ENCODE data around the gene PCNX2.
"Not testable (repeated sequence)": the region's sequence is repeated elsewhere in the genome, so short reads cannot be mapped to it uniquely, and the experiment has no call there.

Gene PCNX2

GRCh38 chr1:233224311-233224710 is 71.2 kb downstream of the PCNX2 start:
- DNase-seq, result no peak

- DNase-seq, result no peak
Measured at GRCh38 chr1:233217832-233218231, 77.7 kb downstream of the PCNX2 start.

DNA sequence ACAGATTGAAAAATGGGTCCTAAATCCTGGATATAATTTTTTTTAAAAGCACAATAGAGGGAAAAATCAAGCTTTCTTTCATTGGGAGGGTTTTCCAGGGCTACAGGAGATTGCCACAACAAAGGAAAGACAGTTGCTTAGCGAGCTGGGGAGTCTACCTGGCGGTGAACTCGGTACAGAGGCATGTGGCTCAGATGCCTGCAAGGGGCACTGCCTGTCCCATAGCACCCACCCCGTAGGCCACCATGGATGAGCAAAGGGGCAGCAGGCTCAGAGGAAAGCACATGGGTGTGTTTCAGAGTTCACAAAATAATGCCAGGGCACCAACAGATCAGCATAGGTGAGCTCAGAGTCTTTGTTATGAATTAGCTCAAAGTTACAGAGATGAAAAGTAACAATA is 79.5 kb downstream of the PCNX2 start:
- no peak for DNase-seq

DNA sequence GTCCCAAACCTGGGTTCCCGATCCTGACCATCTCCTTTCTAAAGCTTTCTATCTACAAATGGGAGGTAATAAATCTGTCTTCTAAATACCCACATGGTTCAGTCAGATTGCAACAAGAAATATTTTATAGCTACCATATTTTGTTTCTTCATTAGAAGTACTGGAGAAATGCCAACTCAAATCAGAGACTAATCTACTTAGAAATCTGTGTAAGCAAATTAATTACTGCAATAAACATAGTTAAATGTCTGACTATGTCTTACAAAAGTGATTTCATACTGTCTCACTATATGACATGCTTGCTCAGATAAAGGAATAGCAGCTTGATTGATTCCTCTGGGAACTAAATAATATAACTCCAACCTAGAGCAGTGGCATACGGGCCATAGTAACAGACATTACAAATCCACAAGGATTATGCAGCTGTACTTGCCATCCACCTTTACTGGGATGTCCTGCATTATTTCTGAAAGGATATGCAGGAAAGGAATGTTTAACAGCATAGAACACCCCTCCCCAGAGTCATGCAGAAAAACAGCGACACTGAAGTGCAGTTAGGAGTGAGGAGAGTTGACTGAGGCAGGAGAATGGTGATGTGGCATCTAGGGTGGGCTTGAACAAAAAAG is 80.3 kb downstream of the PCNX2 start:
- no peak for DNase-seq

GRCh38 chr1:233211595-233211994 is 83.9 kb downstream of the PCNX2 start:
- no peak for DNase-seq

GRCh38 chr1:233211106-233211505 is 84.4 kb downstream of the PCNX2 start:
- DNase-seq, result no peak

- no peak for DNase-seq
Measured at GRCh38 chr1:233209481-233209880, 86.0 kb downstream of the PCNX2 start.

GRCh38 chr1:233208687-233209086 is 86.8 kb downstream of the PCNX2 start:
- DNase-seq, result no peak

DNA sequence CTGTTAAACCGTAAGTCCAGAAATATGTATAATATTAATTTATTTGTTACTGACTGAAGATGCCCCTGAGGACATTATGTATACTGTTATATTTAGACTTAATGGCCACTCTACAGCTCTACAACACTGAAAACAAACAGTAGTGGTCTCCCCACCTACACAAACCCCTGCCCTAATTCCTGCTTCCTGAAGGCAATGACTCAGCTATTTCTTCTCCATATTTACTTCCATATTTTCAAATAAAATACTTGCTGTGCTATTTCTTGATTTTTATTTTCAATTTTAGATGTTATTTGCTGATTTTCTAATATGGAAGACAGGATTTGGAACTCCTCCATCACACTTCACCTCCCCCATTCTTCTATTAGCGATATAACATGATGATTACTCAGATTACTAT is 97.6 kb downstream of the PCNX2 start:
- DNase-seq, result no peak

- DNase-seq, result no peak
Measured at GRCh38 chr1:233193741-233194140, 101.8 kb downstream of the PCNX2 start.

DNA sequence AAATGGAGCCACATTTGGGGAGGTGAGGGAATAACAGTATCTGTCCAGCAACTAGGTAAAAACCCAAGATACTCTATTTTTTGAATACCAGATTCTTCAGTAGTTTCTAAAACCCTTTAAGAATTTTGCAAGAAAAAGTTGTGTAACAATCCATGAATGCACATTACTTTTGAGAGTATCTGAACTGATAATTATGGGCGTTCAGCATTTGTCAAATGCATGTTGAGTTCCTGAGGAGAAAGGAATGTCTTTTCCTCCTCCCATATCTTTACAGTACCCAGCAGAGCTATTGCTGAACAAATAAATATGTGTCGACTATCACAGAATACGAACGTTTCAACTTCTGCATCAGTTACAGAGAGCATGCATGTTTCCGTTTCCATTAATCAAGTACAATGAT is 104.5 kb downstream of the PCNX2 start:
- DNase-seq, result no peak

- no peak for DNase-seq
Measured at GRCh38 chr1:233189526-233189925, 106.0 kb downstream of the PCNX2 start.

DNA sequence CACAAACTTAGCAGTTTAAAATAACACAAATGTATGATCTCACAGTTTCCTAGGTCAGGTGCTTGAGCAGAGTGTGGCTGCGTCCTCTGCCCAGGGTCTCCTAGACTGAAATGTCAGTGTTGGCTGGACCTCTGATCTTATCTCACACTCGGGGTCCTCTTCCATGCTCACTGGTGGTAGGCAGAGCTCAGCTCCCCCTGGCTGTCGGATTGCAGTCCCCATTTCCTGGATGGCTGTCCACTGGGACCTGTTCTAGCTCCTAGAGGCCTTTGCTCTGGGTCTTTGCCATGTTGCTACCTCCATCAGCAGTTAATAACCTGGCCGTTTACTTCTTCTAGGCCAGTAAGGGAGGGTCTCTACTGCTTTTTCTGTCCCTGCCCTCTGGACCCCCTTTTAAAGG is 107.5 kb downstream of the PCNX2 start:
- no peak for DNase-seq

- DNase-seq, result no peak
Measured at GRCh38 chr1:233183226-233184020, 112.1 kb downstream of the PCNX2 start.

GRCh38 chr1:233182587-233182986 is 112.9 kb downstream of the PCNX2 start:
- DNase-seq, result no peak

DNA sequence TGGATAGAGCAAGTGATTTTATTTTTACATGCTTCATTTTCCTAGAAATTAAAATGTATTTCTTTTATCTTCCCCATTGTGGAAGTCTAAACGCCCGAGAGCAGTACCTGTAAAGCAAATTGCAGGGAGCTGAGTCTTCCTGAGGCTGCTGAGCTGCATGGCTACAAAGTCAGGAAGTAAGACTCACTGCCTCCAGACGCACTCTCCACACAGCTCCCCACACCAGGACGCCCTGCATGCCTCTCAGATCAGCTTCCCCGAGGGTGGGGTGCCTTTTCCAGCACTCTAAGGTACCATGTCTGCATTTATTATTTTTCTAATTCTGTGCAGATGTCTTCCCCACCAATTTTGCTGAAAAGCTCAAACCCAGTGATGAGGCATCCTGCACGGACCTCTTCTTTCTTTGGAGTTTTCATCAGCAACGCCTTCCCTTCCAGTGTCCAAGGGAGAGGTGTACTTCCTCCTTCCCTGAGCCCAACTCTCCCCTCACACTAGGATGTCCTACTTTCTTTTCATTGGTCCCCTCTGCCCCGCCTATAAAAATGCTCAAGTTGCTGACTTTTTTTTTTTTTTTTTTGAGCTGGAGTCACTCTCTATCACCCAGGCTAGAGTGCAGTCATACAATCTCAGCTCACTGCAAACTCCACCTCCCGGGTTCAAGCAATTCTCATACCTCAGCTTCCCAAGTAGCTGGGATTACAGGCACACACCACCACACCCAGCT is 114.7 kb downstream of the PCNX2 start:
- no peak for DNase-seq

GRCh38 chr1:233179638-233180037 is 115.9 kb downstream of the PCNX2 start:
- DNase-seq, result not testable (repeated sequence)

GRCh38 chr1:233172201-233172600 is 123.3 kb downstream of the PCNX2 start:
- DNase-seq, result no peak

- no peak for DNase-seq
Measured at GRCh38 chr1:233170741-233171140, 124.8 kb downstream of the PCNX2 start.

GRCh38 chr1:233168384-233168783 is 127.1 kb downstream of the PCNX2 start:
- no peak for DNase-seq

GRCh38 chr1:233166896-233167295 is 128.6 kb downstream of the PCNX2 start:
- DNase-seq, result no peak

DNA sequence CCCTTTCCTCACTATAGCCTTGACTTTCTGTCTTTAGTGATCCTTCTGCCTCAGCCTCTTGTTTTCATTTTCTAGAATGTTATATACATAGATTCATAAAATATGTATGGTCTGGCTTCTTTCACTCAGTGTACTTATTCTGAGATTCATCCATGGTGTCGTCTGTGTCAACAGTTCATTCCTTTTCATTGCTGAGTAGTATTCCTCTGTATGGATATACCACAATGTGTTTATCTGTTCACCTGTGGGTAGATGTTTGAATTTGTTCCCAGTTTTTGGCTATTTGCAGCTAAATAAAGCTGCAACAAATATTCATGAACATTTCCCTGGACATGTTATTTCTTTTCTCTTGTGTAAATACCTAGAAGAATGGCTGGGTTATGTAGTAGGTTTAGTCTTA is 131.8 kb downstream of the PCNX2 start:
- DNase-seq, result no peak

- no peak for DNase-seq
Measured at GRCh38 chr1:233158322-233158721, 137.2 kb downstream of the PCNX2 start.

DNA sequence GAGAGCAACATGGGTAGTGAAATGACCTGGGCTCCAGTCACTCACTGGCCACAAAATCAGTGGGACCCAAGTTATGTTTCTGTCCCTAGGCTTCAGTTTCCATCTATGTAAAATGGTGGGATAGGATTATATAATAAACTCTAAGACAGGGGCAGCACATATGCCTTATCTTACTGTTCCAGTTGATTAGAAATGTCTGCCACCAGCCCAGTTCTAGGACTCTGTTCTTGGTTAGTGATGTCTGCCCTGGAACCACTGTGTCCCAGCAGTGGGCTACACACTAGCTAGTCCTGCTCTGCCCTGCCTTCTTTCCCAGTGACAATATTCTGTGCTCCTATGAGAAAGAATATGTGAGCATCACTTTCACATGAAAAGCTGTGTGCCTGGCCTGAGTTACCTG is 138.3 kb downstream of the PCNX2 start:
- no peak for DNase-seq
